K562 (cell line): Measurements from ENCODE around the gene LRRC31. TPM values are rescaled to one million over a fixed set of nuclear protein-coding genes. Genes with fewer than 3 reads are reported as not detected.
A peak's percentile ranks its signal among the peaks of the same experiment; 100 is the strongest.

Experiments used
- ATAC-seq: fragments of 200-7000 bp; cut with Tn5 transposase; 3 replicates; pipeline ENCODE4 v1.9.1; 2020; ENCODE audit warnings: moderate library complexity
- BruUV-seq: library from RNA; stranded (reverse); fragments of 400-500 nt; replicated peaks from 2 replicates; lab custom pipeline; 2021; lab: Mats Ljungman, UMichigan
- CTCF ChIA-PET: fragments of 300-600 bp; formaldehyde crosslinking; extraction: SDS; loops from one replicate; lab custom pipeline; 2021; ENCODE audit warnings: low intra/inter-chr PET ratio; lab: Yijun Ruan, JAX
- POLR2A ChIA-PET: fragments of 300-600, 350-650 bp; sonication (Branson Sonifier 250); formaldehyde crosslinking; extraction: SDS; loops from one replicate; lab custom pipeline; 2021; ENCODE audit warnings: antibody characterized with exemption, inconsistent platforms; lab: Yijun Ruan, JAX
- DNase-seq, 4 experiments: peaks; one replicate each; pipeline versions ENCODE4 v3.0.0 to v3.0.0-alpha.2; 2011 to 2018; ENCODE audit warnings: low spot score in 3 of 4, mixed read lengths in 3 of 4; ENCODE audit errors: extremely low read depth in 1 of 4
- FAIRE-seq: peaks from 2 replicates; lab custom pipeline; 2011; peaks lifted over from hg19 to GRCh38; lab: Jason Lieb, UNC
- H2AFZ ChIP-seq: 2 replicates; pipeline ENCODE4 v1.6.0; 2011; ENCODE audit warnings: low read depth, low read length, control low read depth, inconsistent platforms
- H3K27ac ChIP-seq: fragments of 200-600 bp; 3 replicates; pipeline ENCODE4 v1.8.0; 2011; ENCODE audit warnings: low read depth, mild to moderate bottlenecking, control low read depth, inconsistent platforms, low read length, moderate library complexity, mixed read lengths; ENCODE audit errors: extremely low read depth
- H3K27me3 ChIP-seq, 2 experiments: fragments of 300-600 bp in 1 of 2; 2 replicates in 1 of 2; 3 replicates in 1 of 2; pipeline versions ENCODE4 v1.6.0 to v1.8.0; 2011; ENCODE audit warnings: inconsistent platforms in 2 of 2, low read length in 2 of 2, mild to moderate bottlenecking in 1 of 2, mixed read lengths in 1 of 2, moderate library complexity in 1 of 2; ENCODE audit not compliant: control insufficient read depth in 2 of 2, insufficient read depth in 2 of 2
- H3K36me3 ChIP-seq: fragments of 300-600 bp; 3 replicates; pipeline ENCODE4 v1.8.0; 2011; ENCODE audit warnings: mild to moderate bottlenecking, low read length, inconsistent platforms; ENCODE audit not compliant: control insufficient read depth, insufficient read depth
- H3K4me1 ChIP-seq, 2 experiments: fragments of 200-600 bp in 1 of 2; replicated peaks in 1 of 2; 2 replicates in 1 of 2; 3 replicates in 1 of 2; pipeline versions ENCODE4 v1.5.1 to v1.8.0; 2011; ENCODE audit warnings: inconsistent platforms in 2 of 2, low read length in 2 of 2, mild to moderate bottlenecking in 1 of 2, mixed read lengths in 1 of 2, moderate library complexity in 1 of 2; ENCODE audit not compliant: control insufficient read depth in 2 of 2, insufficient read depth in 2 of 2
- H3K4me2 ChIP-seq: 2 replicates; pipeline ENCODE4 v1.6.1; 2011; ENCODE audit warnings: low read length, control low read depth, inconsistent platforms, mixed read lengths; ENCODE audit not compliant: insufficient read depth
- H3K4me3 ChIP-seq: fragments of 200-600 bp; sonication (generic), shearing (Covaris generic); 2 replicates; pipeline ENCODE4 v1.5.1; 2016; ENCODE audit warnings: control low read depth, inconsistent platforms
- H3K79me2 ChIP-seq: fragments of 200-600 bp; 3 replicates; pipeline ENCODE4 v1.8.0; 2011; ENCODE audit warnings: low read length, inconsistent platforms; ENCODE audit not compliant: control insufficient read depth, insufficient read depth
- H3K9ac ChIP-seq, 2 experiments: 2 replicates each; pipeline versions ENCODE4 v1.6.0 to v1.6.1; 2011; ENCODE audit warnings: low read depth in 2 of 2, low read length in 2 of 2, control low read depth in 1 of 2, inconsistent platforms in 1 of 2, mild to moderate bottlenecking in 1 of 2, mixed read lengths in 1 of 2; ENCODE audit not compliant: insufficient read depth in 1 of 2
- H3K9me1 ChIP-seq: one replicate; pipeline ENCODE4 v1.6.0; 2011; ENCODE audit warnings: inconsistent platforms, mild to moderate bottlenecking, low read length, moderate library complexity; ENCODE audit not compliant: control insufficient read depth, insufficient read depth
- H3K9me3 ChIP-seq: replicated peaks from 2 replicates; pipeline ENCODE4 v1.5.1; 2011; ENCODE audit warnings: low read depth, low read length, inconsistent platforms; ENCODE audit not compliant: control insufficient read depth, insufficient read depth
- H4K20me1 ChIP-seq: replicated peaks from 2 replicates; pipeline ENCODE4 v1.6.1; 2011; ENCODE audit warnings: low read length, inconsistent platforms, mixed read lengths; ENCODE audit not compliant: control insufficient read depth, insufficient read depth
- PCBP1 ChIP-seq: fragments of 200-400 bp; formaldehyde crosslinking; IDR thresholded peaks from 2 replicates; pipeline ENCODE4 v1.6.1; 2018; ENCODE audit warnings: mild to moderate bottlenecking, low read depth, low read length; ENCODE audit not compliant: poor library complexity, severe bottlenecking
- TAF1 ChIP-seq: IDR thresholded peaks from 2 replicates; pipeline ENCODE4 v1.6.1; 2011; ENCODE audit warnings: mild to moderate bottlenecking, low read length, moderate library complexity; ENCODE audit not compliant: insufficient read depth, control insufficient read depth, severe bottlenecking; ENCODE audit errors: extremely low read depth
- TOE1 ChIP-seq, 2 experiments: fragments of 450-650 bp in 1 of 2; sonication (generic) in 1 of 2; formaldehyde crosslinking in 1 of 2; IDR thresholded peaks; 2 replicates each; pipeline versions ENCODE4 v1.7.1 to v1.8.0; 2016 to 2022; ENCODE audit warnings: borderline replicate concordance in 2 of 2, mild to moderate bottlenecking in 2 of 2, antibody characterized with exemption in 1 of 2, inconsistent platforms in 1 of 2, low read depth in 1 of 2, missing genetic modification reagents in 1 of 2, moderate library complexity in 1 of 2
- WGBS: fragments of 100-300 bp; shearing (Covaris generic); methylation state at CpG from one replicate; pipeline ENCODE4 v1.1.6; 2016; ENCODE audit warnings: low coverage, mixed read lengths; ENCODE audit not compliant: insufficient coverage; ENCODE audit errors: missing lambda C conversion rate; 5-methylcytosine and 5-hydroxymethylcytosine counted together
- in situ Hi-C: fragments of 300-500 bp; cut with MboI; formaldehyde crosslinking; loops from 4 replicates; pipeline ENCODE4 v1.15.0; 2018; ENCODE audit warnings: inconsistent platforms, mixed read lengths
- intact Hi-C: fragments of 100-400 bp; cut with micrococcal nuclease; formaldehyde crosslinking; loops from 2 replicates; pipeline ENCODE4 v1.14.2; 2022
- polyA plus RNA-seq, 8 experiments: library from polyadenylated mRNA; depleted of rRNA in 4 of 8; stranded (reverse) in 5 of 8; unstranded in 3 of 8; fragments of >200 nt; fragmentation: Nextera tagmentation in 2 of 8; fragmentation: Illumina TruSeq in 1 of 8; extraction: Ambion mirVana in 2 of 8; extraction: Trizol in 1 of 8; gene quantifications; 2 replicates each; pipeline versions ENCODE4 v1.2.1 to v1.2.3, GENCODE V29; 2011 to 2014; ENCODE audit warnings: inconsistent platforms in 1 of 8, missing spikeins in 1 of 8
- total RNA-seq, 7 experiments: library from RNA; depleted of rRNA in 6 of 7; stranded (reverse); fragments of >200 nt in 6 of 7; fragmentation: Illumina TruSeq in 2 of 7; extraction: Trizol in 2 of 7; gene quantifications; 2 replicates each; pipeline versions ENCODE4 v1.2.1 to v1.2.3, GENCODE V29; 2011 to 2021; ENCODE audit warnings: low replicate concordance in 1 of 7
- TF ChIP-seq, protein P1 (sequence below), 3 experiments: fragments of 200-800 bp in 1 of 3; fragments of 250-450 bp in 1 of 3; fragments of 450-650 bp in 1 of 3; sonication (Bioruptor Pico) in 1 of 3; sonication (Bioruptor generic) in 1 of 3; formaldehyde crosslinking in 1 of 3; IDR thresholded peaks; 2 replicates each; pipeline versions ENCODE4 v1.6.1 to v1.8.0; 2016 to 2022; ENCODE audit warnings: mild to moderate bottlenecking in 2 of 3, missing genetic modification characterization in 2 of 3, missing compliant biosample characterization in 1 of 3, moderate library complexity in 1 of 3
- TF ChIP-seq, protein P2 (sequence below): sonication (generic); formaldehyde crosslinking; IDR thresholded peaks from 2 replicates; pipeline ENCODE4 v1.5.0; 2020; ENCODE audit warnings: missing genetic modification reagents
- TF ChIP-seq, protein P3 (sequence below): fragments of 450-650 bp; formaldehyde crosslinking; IDR thresholded peaks from 2 replicates; pipeline ENCODE4 v1.4.0; 2020; ENCODE audit warnings: mild to moderate bottlenecking, moderate library complexity
- TF ChIP-seq, protein P4 (sequence below): sonication (generic); formaldehyde crosslinking; IDR thresholded peaks from 2 replicates; pipeline ENCODE4 v1.9.0; 2022; ENCODE audit warnings: mild to moderate bottlenecking, missing genetic modification reagents

The LRRC31 gene
- total and polyA plus RNA-seq, 9 of the 15 experiments (the other 6 are each of a cell fraction or from before 2014, with no cell fraction given) = not detected

DNA sequence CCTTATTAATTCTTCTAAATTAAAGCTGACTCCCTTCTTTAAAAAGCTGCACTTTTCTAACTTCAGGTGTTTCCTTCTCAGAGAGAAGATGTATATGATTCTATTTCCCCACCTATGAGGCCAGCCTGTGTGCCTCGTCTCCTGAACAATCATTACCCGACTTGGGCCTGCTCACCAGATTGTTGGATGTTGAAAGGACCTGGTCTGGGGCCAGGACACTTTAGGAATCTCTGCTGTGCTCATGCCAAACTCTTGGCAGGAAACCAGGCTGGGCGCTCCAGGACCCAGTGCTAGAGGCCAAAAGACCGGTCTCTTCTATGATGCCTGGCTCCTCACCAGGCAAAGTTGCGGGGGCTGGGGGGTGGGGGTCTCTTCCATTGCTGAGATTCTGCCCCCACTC is 16.9 kb upstream of the LRRC31 start (continued):
- TF ChIP-seq, protein P1, sequence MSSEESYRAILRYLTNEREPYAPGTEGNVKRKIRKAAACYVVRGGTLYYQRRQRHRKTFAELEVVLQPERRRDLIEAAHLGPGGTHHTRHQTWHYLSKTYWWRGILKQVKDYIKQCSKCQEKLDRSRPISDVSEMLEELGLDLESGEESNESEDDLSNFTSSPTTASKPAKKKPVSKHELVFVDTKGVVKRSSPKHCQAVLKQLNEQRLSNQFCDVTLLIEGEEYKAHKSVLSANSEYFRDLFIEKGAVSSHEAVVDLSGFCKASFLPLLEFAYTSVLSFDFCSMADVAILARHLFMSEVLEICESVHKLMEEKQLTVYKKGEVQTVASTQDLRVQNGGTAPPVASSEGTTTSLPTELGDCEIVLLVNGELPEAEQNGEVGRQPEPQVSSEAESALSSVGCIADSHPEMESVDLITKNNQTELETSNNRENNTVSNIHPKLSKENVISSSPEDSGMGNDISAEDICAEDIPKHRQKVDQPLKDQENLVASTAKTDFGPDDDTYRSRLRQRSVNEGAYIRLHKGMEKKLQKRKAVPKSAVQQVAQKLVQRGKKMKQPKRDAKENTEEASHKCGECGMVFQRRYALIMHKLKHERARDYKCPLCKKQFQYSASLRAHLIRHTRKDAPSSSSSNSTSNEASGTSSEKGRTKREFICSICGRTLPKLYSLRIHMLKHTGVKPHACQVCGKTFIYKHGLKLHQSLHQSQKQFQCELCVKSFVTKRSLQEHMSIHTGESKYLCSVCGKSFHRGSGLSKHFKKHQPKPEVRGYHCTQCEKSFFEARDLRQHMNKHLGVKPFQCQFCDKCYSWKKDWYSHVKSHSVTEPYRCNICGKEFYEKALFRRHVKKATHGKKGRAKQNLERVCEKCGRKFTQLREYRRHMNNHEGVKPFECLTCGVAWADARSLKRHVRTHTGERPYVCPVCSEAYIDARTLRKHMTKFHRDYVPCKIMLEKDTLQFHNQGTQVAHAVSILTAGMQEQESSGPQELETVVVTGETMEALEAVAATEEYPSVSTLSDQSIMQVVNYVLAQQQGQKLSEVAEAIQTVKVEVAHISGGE (CRISPR knock-in tag; IDR thresholded peaks at IDR 0.05) = no peak

DNA sequence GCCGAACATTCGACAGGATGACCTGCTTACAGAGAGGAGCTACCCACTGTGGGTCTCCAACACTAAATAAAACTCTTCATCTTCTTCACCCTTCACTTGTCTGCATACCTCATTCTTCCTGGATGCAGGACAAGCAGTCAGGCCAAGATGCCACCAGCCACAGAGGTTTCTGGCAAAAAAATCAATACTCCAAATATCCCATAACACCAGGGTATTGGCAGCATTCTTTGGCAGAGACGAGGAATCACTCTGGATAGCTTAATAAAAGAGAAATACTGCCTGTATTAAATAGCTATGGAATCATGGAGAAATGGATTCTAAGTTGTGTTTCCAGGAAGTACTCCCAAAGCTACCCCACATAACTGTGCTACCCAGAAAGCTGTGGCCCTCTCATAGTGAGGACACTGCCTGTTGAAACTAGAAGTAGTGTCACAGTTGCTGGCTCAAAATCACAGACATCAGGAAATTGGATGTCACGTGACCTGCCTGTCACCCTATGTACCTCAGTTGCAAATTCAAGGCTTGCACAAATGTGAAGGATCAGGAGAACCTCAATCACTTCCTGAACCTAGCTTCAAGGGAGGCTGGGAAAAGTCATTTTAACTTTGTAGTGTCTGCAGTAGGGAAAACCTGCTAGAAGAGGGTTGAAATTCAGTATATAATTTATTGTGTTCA is 11.0 kb upstream of the LRRC31 start:
- H3K4me3 ChIP-seq = no peak overlapping the region
- no peak overlapping the region for H3K9ac ChIP-seq
- CTCF ChIA-PET = no interaction called here
- no peaks in the 10 kb centered on the region for H3K79me2 ChIP-seq
- FAIRE-seq = no peak
- intact Hi-C loops (no loop called here), in situ Hi-C loops (no loop called here)
- H3K27me3 ChIP-seq = peaks cover 4 to 13% of the 10 kb centered on the region in 2 experiments; a peak in 2 of 5 replicates
- BruUV-seq = no TSS peak
- no peak overlapping the region for H3K27ac ChIP-seq
- no peak for DNase-seq
- no peaks in the 10 kb centered on the region; a peak in 1 of 5 replicates for H3K4me1 ChIP-seq
- no peak for ATAC-seq
- no peaks in the 10 kb centered on the region for H4K20me1 ChIP-seq
- H2AFZ ChIP-seq = no peak overlapping the region
- H3K9me3 ChIP-seq = no peaks in the 10 kb centered on the region
- 11% methylated on average over 4 of the region's 4 CpGs for WGBS
- no peaks in the 10 kb centered on the region for H3K36me3 ChIP-seq
- POLR2A ChIA-PET = interaction anchor here (0.8 to 1.1 kb wide), 3 partner anchors 9 to 98 kb away, joined by 3 to 4 read pairs (median 3); no protein-coding TSS in a partner anchor
- no peaks in the 10 kb centered on the region for H3K9me1 ChIP-seq
- no peak overlapping the region for H3K4me2 ChIP-seq
- TF ChIP-seq PCBP1 = no peak
- TF ChIP-seq TOE1 (IDR thresholded peaks at IDR 0.05; ENCODE audit: borderline replicate concordance) = peak; percentile 54; the same call in 1 of the 2 replicates
- TF ChIP-seq TOE1 (CRISPR knock-in tag; IDR thresholded peaks at IDR 0.05; ENCODE audit: borderline replicate concordance, low read depth) = no peak
- TF ChIP-seq, protein P2, sequence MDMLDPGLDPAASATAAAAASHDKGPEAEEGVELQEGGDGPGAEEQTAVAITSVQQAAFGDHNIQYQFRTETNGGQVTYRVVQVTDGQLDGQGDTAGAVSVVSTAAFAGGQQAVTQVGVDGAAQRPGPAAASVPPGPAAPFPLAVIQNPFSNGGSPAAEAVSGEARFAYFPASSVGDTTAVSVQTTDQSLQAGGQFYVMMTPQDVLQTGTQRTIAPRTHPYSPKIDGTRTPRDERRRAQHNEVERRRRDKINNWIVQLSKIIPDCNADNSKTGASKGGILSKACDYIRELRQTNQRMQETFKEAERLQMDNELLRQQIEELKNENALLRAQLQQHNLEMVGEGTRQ (CRISPR knock-in tag) = peak; percentile 56
- TF ChIP-seq, protein P3, sequence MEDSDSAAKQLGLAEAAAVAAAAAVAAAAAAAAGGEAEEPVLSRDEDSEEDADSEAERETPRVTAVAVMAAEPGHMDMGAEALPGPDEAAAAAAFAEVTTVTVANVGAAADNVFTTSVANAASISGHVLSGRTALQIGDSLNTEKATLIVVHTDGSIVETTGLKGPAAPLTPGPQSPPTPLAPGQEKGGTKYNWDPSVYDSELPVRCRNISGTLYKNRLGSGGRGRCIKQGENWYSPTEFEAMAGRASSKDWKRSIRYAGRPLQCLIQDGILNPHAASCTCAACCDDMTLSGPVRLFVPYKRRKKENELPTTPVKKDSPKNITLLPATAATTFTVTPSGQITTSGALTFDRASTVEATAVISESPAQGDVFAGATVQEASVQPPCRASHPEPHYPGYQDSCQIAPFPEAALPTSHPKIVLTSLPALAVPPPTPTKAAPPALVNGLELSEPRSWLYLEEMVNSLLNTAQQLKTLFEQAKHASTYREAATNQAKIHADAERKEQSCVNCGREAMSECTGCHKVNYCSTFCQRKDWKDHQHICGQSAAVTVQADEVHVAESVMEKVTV (CRISPR knock-in tag) = no peak
- TF ChIP-seq, protein P4, sequence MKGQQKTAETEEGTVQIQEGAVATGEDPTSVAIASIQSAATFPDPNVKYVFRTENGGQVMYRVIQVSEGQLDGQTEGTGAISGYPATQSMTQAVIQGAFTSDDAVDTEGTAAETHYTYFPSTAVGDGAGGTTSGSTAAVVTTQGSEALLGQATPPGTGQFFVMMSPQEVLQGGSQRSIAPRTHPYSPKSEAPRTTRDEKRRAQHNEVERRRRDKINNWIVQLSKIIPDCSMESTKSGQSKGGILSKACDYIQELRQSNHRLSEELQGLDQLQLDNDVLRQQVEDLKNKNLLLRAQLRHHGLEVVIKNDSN (CRISPR knock-in tag) = peak; percentile 19; the same call in 1 of the 2 replicates
- no peak for TF ChIP-seq TAF1
